GM06990 (cell line): ENCODE results near the gene TUBA1C.

Experiments used
- DNase-seq: peaks from one replicate; pipeline ENCODE4 v3.0.0-alpha.2; 2011; ENCODE audit not compliant: insufficient read length; ENCODE audit errors: extremely low read depth
- H3K27me3 ChIP-seq: replicated peaks from 2 replicates; pipeline ENCODE4 v1.6.0; 2011; ENCODE audit warnings: low read length; ENCODE audit not compliant: control insufficient read depth, insufficient read depth
- H3K36me3 ChIP-seq: 2 replicates; pipeline ENCODE4 v1.5.1; 2011; ENCODE audit warnings: low read length; ENCODE audit not compliant: control insufficient read depth, insufficient read depth
- H3K4me3 ChIP-seq: replicated peaks from 2 replicates; pipeline ENCODE4 v1.5.1; 2011; ENCODE audit warnings: low read depth, mild to moderate bottlenecking, control low read depth, low read length
- TF ChIP-seq, protein P1 (sequence below): IDR thresholded peaks from 2 replicates; pipeline ENCODE4 v1.5.1; 2011; ENCODE audit warnings: low read length, control low read depth, mild to moderate bottlenecking, inconsistent platforms; ENCODE audit not compliant: insufficient read depth, poor library complexity, severe bottlenecking

The TUBA1C gene

DNA sequence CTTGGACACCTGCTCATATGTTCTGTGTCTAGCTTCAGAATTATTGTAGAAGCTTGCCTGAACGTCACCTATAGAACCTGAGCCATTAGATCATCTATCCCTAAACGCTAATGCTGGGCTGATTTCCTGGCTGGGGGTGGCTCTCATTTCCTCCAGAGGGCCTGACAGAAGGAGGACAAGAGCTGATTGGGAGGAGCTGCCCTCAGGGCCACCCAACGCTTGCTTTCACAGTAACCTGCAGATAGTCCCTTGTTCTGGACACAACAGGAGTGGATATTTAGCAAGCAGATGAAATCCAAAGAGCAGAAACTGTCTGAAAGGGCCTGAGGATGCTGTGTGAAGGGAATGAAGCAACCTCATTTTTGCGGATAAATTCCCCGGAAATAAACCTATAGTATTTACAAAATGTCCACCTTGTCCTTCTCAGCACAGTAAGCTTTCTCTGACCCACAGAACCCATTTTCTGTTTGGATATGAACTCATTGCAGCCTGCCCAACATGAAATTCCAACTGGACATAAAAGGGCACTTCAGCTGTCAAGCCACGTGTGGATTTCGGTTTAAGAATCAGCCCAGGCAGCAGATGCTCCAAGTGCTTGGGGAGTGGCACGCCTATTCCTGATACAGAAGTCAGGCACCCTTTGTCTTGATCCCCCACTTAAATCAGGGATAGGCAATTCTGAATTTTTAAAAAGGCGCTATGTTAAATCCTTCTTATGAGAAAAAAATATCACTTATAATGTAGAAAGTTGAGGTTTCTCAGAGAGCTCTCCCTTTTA, 32.8 kb upstream of the TUBA1C start:
- H3K27me3 ChIP-seq, result no peaks in the 10 kb centered on the region
- TF ChIP-seq, protein P1, sequence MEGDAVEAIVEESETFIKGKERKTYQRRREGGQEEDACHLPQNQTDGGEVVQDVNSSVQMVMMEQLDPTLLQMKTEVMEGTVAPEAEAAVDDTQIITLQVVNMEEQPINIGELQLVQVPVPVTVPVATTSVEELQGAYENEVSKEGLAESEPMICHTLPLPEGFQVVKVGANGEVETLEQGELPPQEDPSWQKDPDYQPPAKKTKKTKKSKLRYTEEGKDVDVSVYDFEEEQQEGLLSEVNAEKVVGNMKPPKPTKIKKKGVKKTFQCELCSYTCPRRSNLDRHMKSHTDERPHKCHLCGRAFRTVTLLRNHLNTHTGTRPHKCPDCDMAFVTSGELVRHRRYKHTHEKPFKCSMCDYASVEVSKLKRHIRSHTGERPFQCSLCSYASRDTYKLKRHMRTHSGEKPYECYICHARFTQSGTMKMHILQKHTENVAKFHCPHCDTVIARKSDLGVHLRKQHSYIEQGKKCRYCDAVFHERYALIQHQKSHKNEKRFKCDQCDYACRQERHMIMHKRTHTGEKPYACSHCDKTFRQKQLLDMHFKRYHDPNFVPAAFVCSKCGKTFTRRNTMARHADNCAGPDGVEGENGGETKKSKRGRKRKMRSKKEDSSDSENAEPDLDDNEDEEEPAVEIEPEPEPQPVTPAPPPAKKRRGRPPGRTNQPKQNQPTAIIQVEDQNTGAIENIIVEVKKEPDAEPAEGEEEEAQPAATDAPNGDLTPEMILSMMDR, result no peak
- no peak for DNase-seq
- no peak overlapping the region for H3K4me3 ChIP-seq
- H3K36me3 ChIP-seq, result no peaks in the 10 kb centered on the region

DNA sequence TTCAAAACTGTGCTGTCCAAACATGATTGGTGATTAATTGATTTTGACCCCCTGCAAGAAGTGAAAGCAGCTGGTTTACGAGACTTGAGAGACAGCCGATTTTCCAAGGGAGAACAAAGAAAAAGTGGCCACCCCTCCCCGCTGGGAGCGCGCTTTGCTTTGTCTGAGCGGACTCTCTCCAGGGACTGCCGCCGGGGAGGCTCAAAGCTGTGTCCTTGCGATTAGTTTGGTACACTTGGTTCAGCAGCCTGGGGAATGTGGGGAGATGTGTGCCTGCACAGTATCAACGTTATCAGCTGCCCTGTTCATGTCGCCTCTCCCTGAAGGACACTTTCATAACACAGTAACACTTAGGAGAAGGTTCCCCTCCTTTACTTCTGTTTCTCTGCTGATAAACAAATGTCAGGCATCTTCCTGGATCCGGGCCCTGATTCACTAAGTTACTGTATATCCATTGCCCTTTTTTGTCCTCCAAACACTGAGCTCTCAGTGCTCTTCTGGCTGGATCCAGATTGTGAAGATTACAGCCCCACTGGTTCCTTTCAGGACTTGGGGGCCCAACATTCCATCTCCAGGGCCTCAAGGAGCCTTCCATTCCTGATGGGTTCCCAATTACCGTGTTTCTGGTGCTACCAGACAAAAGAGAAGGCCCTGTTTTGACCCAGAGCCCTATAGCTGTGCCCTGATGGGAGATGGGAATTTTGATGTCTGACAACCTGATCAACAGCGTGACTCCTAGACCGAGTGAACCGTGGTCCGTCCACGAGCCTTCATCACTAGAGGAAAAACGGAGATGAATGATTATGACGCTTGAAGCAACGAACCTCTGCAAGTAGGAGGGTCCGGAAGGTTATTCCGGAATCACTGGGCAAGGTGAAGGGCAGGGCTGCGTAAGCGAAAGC, 31.7 kb upstream of the TUBA1C start:
- TF ChIP-seq, protein P1, result no peak
- H3K27me3 ChIP-seq, result no peaks in the 10 kb centered on the region
- DNase-seq, result no peak
- H3K4me3 ChIP-seq, result peak overlapping the region; percentile 49
- no peaks in the 10 kb centered on the region for H3K36me3 ChIP-seq

DNA sequence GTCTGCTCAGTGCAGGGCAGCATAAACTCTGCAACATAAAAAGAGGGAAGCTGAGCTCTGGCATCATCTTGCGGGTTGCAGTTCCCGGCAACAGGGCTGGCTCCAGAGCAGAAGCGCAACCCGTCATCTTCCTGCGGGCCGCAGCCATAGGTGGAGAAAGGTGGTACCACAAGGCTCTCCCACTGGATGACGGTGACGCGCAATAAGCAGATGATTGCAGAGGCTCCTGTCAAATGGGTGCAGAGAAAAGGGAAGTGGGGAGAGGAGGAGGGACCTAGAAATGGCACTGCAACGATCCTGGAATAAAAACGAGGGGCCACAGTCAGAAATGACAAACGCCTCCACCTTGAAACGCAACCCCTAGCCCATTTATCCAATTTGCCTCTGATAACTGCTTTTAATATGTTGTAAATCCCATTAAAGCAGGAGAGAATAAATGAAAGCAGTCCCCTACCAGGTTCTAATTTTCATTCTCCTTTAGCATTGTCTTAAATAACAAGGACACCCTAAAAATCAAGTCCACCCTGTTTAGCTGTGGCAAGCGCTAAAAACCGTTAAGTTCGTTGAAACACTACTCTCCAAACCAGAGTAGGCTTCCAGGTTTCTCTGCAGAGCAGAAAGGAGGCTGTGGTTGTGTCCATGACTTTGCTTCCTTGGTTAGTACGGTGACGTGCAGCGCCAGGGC, 30.9 kb upstream of the TUBA1C start:
- Histone ChIP-seq H3K36me3 (no peaks in the 10 kb centered on the region), H3K27me3 (no peaks in the 10 kb centered on the region), H3K4me3 (peak overlapping the region; percentile 49)
- TF ChIP-seq, protein P1, result no peak
- DNase-seq, result peak; percentile 30

DNA sequence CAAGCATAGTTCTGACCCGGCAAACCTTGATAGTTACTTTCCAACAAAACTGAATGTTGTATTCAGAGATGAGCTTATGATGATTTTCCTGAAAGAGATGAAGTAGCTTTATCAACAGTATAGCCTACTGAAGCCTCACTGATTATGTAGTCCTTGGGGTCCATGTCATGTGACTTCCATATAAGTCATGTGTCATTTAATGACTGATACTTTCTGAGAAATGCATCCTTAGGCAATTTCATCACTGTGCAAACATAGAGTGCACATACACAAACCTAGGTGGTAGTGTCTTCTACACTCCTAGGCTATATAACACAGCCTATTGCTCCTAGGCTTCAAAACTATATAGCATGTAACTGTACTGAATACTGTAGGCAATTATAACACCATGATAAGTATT, 28.5 kb upstream of the TUBA1C start:
- no peaks in the 10 kb centered on the region for H3K36me3 ChIP-seq
- no peaks in the 10 kb centered on the region for H3K27me3 ChIP-seq
- H3K4me3 ChIP-seq, result no peak overlapping the region
- TF ChIP-seq, protein P1, result no peak
- no peak for DNase-seq

DNA sequence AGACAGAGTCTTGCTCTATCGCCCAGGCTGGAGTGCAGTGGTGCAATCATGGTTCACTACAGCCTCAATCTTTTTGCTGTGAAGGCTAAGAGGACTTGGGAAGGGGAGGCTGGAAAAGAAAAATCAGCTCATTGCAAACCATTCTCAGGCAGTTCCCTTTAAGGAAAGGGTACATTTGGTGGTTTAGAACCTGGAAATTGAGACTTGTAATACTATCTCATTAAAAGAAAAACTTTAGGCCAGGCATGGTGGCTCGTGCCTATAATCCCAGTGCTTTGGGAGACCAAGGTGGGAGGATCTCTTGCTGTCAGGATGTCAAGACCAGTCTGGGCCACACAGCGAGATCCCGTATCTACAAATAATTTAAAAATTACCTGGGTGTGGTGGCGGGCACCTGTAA, 21.3 kb upstream of the TUBA1C start:
- DNase-seq, result no peak
- no peaks in the 10 kb centered on the region for H3K36me3 ChIP-seq
- TF ChIP-seq, protein P1, result no peak
- no peaks in the 10 kb centered on the region for H3K27me3 ChIP-seq
- no peak overlapping the region for H3K4me3 ChIP-seq
